Measurements from ENCODE around the gene WDR6. TPM values are rescaled to one million over a fixed set of nuclear protein-coding genes. Genes with fewer than 3 reads are reported as not detected.

The WDR6 gene
- total RNA-seq, 2 experiments from 2014 or later, result 185 to 207 TPM

DNA sequence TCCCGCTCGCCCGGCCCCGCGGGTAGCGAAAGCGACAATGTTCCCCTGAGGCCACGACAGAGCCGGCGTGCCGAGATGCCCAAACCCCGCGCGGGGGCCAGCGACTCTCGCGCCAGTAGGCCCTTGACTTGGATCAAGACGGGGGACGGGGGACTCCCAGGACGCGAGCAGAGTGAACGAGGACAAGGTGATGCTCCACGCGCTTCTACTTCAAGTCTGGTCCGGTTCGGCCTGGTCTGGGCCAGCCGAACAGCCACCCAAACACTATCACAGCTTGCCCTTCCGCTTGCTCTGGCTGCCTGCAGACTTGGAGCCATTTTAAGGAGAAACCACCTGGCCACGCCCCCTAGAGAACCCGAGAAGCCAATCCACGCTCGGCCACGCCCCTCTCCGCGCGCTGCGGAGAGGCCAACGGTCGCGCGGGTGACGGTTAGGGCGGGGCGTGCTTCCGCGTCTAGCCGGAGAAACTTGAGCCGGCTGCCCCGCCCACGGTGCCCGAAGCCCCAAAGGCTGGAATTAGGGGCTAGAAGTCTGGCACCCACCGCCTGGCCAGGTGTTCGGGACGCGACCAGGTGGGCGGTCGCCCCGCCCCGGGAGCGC is 14.1 kb downstream of the WDR6 start:
- H3K27me3 Mint-ChIP-seq, result no peaks in the 10 kb centered on the region
- peak overlapping the region; percentile 98 for H3K27ac Mint-ChIP-seq
- POLR2A ChIA-PET, result interaction anchor here (0.5 to 10.1 kb wide), 18 partner anchors 7 to 553 kb away, joined by 3 to 244 read pairs (median 6); partner anchors contain the start of genes ARIH2, IMPDH2, P4HTM and QARS1
- peak overlapping the region; percentile 96 for H3K4me3 Mint-ChIP-seq
- H3K36me3 Mint-ChIP-seq, result peaks cover 12% of the 10 kb centered on the region
- peak; percentile 67 for ATAC-seq (ENCODE audit: low read depth)
- H3K4me1 Mint-ChIP-seq, result peaks cover 26% of the 10 kb centered on the region
- DNase-seq, result peak; percentile 99
- H3K9me3 Mint-ChIP-seq, result no peaks in the 10 kb centered on the region

DNA sequence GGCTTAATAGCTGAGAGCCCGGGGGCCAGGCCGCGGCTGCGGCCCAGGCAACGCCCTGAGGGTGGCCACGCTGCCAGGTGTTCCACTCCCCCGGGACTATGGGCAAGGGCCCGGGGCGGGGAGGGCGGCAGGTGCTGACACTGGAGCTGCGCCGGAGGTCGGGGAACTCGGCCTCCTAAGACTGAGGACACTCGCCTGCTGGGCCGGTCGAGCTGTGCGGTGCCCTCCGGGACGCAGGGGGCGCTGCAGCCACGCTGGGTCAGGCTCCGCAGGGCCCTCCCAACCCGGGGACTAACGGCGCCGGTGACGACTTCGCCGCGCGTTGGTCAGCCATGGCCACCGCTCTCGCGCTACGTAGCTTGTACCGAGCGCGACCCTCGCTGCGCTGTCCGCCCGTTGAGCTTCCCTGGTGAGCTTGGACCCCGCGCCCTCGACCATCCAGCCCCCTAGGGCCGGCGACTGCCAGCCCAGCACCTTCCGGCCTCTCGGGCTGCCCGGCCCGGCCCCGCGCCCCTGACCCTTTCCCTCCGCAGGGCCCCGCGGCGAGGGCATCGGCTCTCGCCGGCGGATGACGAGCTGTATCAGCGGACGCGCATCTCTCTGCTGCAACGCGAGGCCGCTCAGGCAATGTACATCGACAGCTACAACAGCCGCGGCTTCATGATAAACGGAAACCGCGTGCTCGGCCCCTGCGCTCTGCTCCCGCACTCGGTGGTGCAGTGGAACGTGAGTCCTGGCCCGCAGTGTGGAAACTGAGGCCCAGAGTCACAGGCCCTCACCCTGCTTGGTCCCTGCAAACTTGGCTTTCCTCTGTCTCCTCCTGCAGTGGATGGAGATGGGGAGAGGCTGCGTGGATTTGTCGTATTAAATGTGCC is 14.9 kb downstream of the WDR6 start, which contains the start of gene NDUFAF3:
Gene NDUFAF3 (plus strand): TSS at position 309 of the 875 bp plus-strand sequence. CDS start 24 bp downstream, at position 333.
- Mint-ChIP-seq H3K36me3 (peaks cover 14% of the 10 kb centered on the region), H3K4me3 (peak within 1 kb of the TSS; percentile 96), H3K27me3 (no peaks in the 10 kb centered on the region), H3K27ac (peak within 1 kb of the TSS; percentile 98), H3K4me1 (peaks cover 31% of the 10 kb centered on the region), H3K9me3 (no peaks in the 10 kb centered on the region)
- POLR2A ChIA-PET, result interaction anchor here (0.9 to 10.1 kb wide), 18 partner anchors 7 to 554 kb away, joined by 3 to 244 read pairs (median 6); partner anchors contain the start of genes ARIH2, IMPDH2, P4HTM and QRICH1
- DNase-seq, result peak; percentile 95
- ATAC-seq (ENCODE audit: low read depth), result peak; percentile 71

DNA sequence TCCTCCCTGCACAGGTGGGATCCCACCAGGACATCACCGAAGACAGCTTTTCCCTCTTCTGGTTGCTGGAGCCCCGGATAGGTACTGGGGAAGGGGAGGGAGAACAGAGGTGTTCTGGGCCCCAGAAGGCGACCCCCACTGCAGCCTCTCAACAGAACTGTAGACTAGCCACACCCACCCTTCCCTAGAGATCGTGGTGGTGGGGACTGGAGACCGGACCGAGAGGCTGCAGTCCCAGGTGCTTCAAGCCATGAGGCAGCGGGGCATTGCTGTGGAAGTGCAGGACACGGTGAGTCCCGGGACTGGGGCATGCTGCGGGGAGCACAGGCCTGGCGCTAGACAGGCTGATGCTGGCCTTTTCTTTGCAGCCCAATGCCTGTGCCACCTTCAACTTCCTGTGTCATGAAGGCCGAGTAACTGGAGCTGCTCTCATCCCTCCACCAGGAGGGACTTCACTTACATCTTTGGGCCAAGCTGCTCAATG is 15.5 kb downstream of the WDR6 start:
- Mint-ChIP-seq H3K4me3 (peak overlapping the region; percentile 89), H3K9me3 (no peaks in the 10 kb centered on the region), H3K27me3 (no peaks in the 10 kb centered on the region), H3K36me3 (peaks cover 17% of the 10 kb centered on the region), H3K4me1 (peaks cover 31% of the 10 kb centered on the region), H3K27ac (peak overlapping the region; percentile 98)
- no peak for DNase-seq
- ATAC-seq (ENCODE audit: low read depth), result no peak
- POLR2A ChIA-PET, result interaction anchor here (1.0 to 10.1 kb wide), 12 partner anchors 8 to 318 kb away, joined by 3 to 244 read pairs (median 14); partner anchors contain the start of genes ARIH2, P4HTM, QRICH1 and USP19

GRCh38 chr3:49023775-49024174 is 16.6 kb downstream of the WDR6 start:
- ATAC-seq (ENCODE audit: low read depth) (no peak), DNase-seq (no peak)
- Mint-ChIP-seq H3K4me3 (peak overlapping the region; percentile 89), H3K27ac (peak overlapping the region; percentile 48), H3K9me3 (no peaks in the 10 kb centered on the region), H3K27me3 (no peaks in the 10 kb centered on the region), H3K4me1 (peaks cover 39% of the 10 kb centered on the region), H3K36me3 (peaks cover 19% of the 10 kb centered on the region)
- POLR2A ChIA-PET, result interaction anchor here (1.5 to 9.8 kb wide), 3 partner anchors 17 to 70 kb away, joined by 7 to 244 read pairs (median 101); partner anchors contain the start of genes QRICH1 and WDR6

DNA sequence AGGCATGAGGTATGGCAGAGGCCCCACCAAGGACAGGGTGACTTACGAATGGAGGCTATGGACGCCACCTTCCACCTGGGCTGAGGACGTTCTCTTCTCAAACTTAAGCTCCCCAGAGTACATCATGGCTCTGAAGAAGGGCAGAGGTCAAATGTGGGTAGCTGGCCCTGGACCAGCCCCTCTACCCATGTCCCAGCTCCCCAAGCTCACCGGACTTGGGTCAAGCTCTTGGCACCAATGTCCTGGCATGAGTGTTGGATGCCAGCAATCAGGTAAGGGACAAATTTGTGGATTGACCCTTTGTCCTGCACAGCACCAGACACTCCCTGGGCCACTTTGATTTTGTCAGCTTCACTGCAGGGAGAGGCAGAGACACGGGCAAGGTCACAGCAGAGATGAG is 17.3 kb downstream of the WDR6 start:
- DNase-seq (no peak), ATAC-seq (ENCODE audit: low read depth) (no peak)
- H3K36me3 Mint-ChIP-seq, result peaks cover 19% of the 10 kb centered on the region
- POLR2A ChIA-PET, result interaction anchor here (0.8 to 9.8 kb wide), 4 partner anchors 18 to 69 kb away, joined by 3 to 244 read pairs (median 54); partner anchors contain the start of genes QRICH1 and WDR6
- no peaks in the 10 kb centered on the region for H3K27me3 Mint-ChIP-seq
- H3K4me3 Mint-ChIP-seq, result no peak overlapping the region
- H3K4me1 Mint-ChIP-seq, result peaks cover 40% of the 10 kb centered on the region
- no peak overlapping the region for H3K27ac Mint-ChIP-seq
- no peaks in the 10 kb centered on the region for H3K9me3 Mint-ChIP-seq

DNA sequence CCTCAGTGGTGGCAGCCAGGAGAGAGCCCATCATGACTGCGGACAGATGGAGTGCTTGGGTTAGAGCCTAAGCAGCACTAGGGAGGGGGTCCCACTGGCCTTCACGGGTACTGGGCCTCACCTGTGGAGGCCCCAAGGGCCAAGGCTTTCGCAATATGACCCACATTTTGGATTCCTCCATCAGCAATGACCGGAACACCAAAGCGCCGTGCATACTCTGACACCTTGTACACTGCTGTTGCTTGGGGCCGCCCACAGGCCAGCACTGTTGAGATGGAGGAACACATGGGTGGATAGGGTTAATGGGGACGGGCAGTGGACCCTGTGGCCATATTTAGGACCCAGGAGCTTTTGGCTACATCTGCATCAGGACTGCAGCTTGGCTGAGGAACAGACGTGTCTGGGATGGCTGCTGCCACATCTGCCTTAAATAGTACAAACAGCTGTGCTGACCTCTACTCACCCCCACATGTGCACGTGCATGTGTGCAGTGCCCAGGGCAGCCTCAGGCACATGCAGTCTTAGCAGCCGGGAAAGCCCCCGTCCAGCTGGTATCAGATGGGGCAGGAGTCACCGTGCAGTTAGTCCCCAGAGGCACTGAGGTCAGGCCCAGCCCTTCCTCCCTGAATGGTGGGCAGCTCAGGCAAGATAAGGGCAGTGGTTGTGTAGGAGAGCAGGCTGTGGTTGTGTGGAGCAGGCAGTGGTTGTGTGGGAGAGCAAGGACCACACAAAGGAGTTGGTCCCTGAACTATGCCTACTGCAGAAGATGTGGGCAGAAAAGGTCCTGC is 18.0 kb downstream of the WDR6 start:
- Mint-ChIP-seq H3K36me3 (peaks cover 19% of the 10 kb centered on the region), H3K27me3 (no peaks in the 10 kb centered on the region), H3K9me3 (no peaks in the 10 kb centered on the region), H3K27ac (peak overlapping the region; percentile 72), H3K4me3 (no peak overlapping the region), H3K4me1 (peaks cover 42% of the 10 kb centered on the region)
- POLR2A ChIA-PET, result interaction anchor here (0.6 to 9.8 kb wide), 5 partner anchors 8 to 68 kb away, joined by 3 to 244 read pairs (median 3); partner anchors contain the start of genes QRICH1 and WDR6
- DNase-seq (no peak), ATAC-seq (ENCODE audit: low read depth) (no peak)

GRCh38 chr3:49025793-49026520 is 18.8 kb downstream of the WDR6 start:
- no peaks in the 10 kb centered on the region for H3K27me3 Mint-ChIP-seq
- no peak overlapping the region for H3K4me3 Mint-ChIP-seq
- POLR2A ChIA-PET, result interaction anchor here (0.6 to 1.5 kb wide), 5 partner anchors 9 to 69 kb away, joined by 3 to 5 read pairs (median 3); partner anchors contain the start of gene WDR6
- peak overlapping the region; percentile 72 for H3K27ac Mint-ChIP-seq
- ATAC-seq (ENCODE audit: low read depth), result no peak
- peaks cover 42% of the 10 kb centered on the region for H3K4me1 Mint-ChIP-seq
- H3K9me3 Mint-ChIP-seq, result no peaks in the 10 kb centered on the region
- no peak for DNase-seq
- peaks cover 19% of the 10 kb centered on the region for H3K36me3 Mint-ChIP-seq

GRCh38 chr3:49026536-49026935 is 19.3 kb downstream of the WDR6 start:
- DNase-seq, result no peak
- H3K27me3 Mint-ChIP-seq, result no peaks in the 10 kb centered on the region
- no peak for ATAC-seq (ENCODE audit: low read depth)
- peak overlapping the region; percentile 5 for H3K27ac Mint-ChIP-seq
- H3K4me3 Mint-ChIP-seq, result no peak overlapping the region
- H3K36me3 Mint-ChIP-seq, result peaks cover 20% of the 10 kb centered on the region
- peaks cover 42% of the 10 kb centered on the region for H3K4me1 Mint-ChIP-seq
- H3K9me3 Mint-ChIP-seq, result no peaks in the 10 kb centered on the region
- POLR2A ChIA-PET, result interaction anchor here (1.0 to 1.5 kb wide), 4 partner anchors 12 to 68 kb away, joined by 3 to 5 read pairs (median 4); partner anchors contain the start of gene WDR6

DNA sequence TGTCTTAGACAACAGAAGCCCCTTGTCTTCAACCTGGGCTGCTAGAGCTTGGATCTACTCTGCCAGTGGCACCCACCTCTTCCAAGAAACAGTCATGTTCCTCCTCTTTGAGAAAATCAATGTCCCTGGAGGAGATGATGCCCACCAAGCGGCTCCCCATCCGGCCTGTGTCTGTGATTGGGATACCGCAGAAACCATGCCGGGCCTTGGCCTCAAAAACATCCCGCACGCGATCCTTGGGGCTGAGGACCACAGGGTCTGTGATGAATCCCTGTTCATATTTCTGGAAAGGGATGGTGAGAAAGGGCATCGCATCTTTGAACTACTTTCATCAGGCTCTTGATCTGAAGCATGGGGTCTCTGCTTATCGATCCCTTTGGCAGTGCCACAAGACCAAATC is 20.4 kb downstream of the WDR6 start:
- Mint-ChIP-seq H3K9me3 (no peaks in the 10 kb centered on the region), H3K4me3 (peak overlapping the region; percentile 94), H3K27me3 (no peaks in the 10 kb centered on the region), H3K36me3 (peaks cover 26% of the 10 kb centered on the region), H3K4me1 (peaks cover 41% of the 10 kb centered on the region), H3K27ac (no peak overlapping the region)
- no peak for DNase-seq
- ATAC-seq (ENCODE audit: low read depth), result no peak
- POLR2A ChIA-PET, result interaction anchor here (2.3 to 2.4 kb wide), 2 partner anchors 7 to 37 kb away, joined by 21 to 28 read pairs; partner anchors contain the start of gene P4HTM

DNA sequence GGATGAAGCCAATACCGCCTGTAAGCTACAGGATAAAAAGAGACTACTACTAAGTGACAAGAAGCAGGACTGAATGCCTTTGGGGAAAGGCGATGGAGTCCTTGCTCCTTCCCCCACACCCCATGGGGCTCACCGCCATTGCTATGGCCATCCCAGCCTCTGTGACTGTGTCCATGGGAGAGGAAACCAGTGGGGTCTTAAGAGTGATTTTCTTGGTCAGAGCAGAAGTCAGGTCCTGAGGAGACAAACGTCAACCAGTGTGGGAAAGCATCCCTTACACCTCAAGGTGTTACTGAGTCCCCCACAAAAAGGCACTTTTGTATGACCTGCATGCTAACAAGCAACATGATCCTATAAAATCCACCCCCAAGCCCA is 21.1 kb downstream of the WDR6 start:
- peak overlapping the region; percentile 85 for H3K27ac Mint-ChIP-seq
- ATAC-seq (ENCODE audit: low read depth) (no peak), DNase-seq (no peak)
- peaks cover 37% of the 10 kb centered on the region for H3K4me1 Mint-ChIP-seq
- POLR2A ChIA-PET, result interaction anchor here (1.7 to 2.4 kb wide), 5 partner anchors 8 to 65 kb away, joined by 9 to 28 read pairs (median 21); partner anchors contain the start of genes P4HTM and QRICH1
- H3K27me3 Mint-ChIP-seq, result no peaks in the 10 kb centered on the region
- peaks cover 24% of the 10 kb centered on the region for H3K36me3 Mint-ChIP-seq
- no peaks in the 10 kb centered on the region for H3K9me3 Mint-ChIP-seq
- H3K4me3 Mint-ChIP-seq, result peak overlapping the region; percentile 94

- Mint-ChIP-seq H3K36me3 (peaks cover 24% of the 10 kb centered on the region), H3K4me3 (peak within 1 kb of the TSS; percentile 94), H3K4me1 (peaks cover 37% of the 10 kb centered on the region), H3K27me3 (no peaks in the 10 kb centered on the region), H3K9me3 (no peaks in the 10 kb centered on the region), H3K27ac (peak within 1 kb of the TSS; percentile 85)
- DNase-seq (peak; percentile 96), ATAC-seq (ENCODE audit: low read depth) (peak; percentile 92)
- POLR2A ChIA-PET, result interaction anchor here (0.6 to 2.4 kb wide), 16 partner anchors 8 to 387 kb away, joined by 3 to 28 read pairs (median 4); partner anchors contain the start of genes P4HTM, QRICH1, RHOA and WDR6
These were observed 21.7 kb downstream of the WDR6 start, which contains the start of gene IMPDH2 for GRCh38 chr3:49028673-49029562. Gene IMPDH2, minus strand, starts transcription at chr3:49029398. Its CDS starts 48 bp downstream, at chr3:49029350.

Data from activated naive CD8-positive, alpha-beta T cell treated with anti-CD3 and anti-CD28 coated beads, Interleukin-2, amount 10 ng/mL, durations not matched to agents 7 days and 5 days (primary cell).